ENCODE results near the gene XPR1.

XPR1 gene

GRCh38 chr1:180896161-180896560 lies 264.3 kb downstream of the XPR1 start:
- no peak for DNase-seq

- no peak for DNase-seq
Measured at GRCh38 chr1:180898441-180899219, 266.8 kb downstream of the XPR1 start.

- DNase-seq = no peak
Measured at GRCh38 chr1:180899262-180899661, 267.4 kb downstream of the XPR1 start.

GRCh38 chr1:180901076-180901990 lies 269.5 kb downstream of the XPR1 start:
- no peak for DNase-seq

GRCh38 chr1:180902541-180902940 lies 270.7 kb downstream of the XPR1 start:
- DNase-seq = no peak

GRCh38 chr1:180905927-180906326 lies 274.1 kb downstream of the XPR1 start:
- no peak for DNase-seq

- DNase-seq = no peak
Measured at GRCh38 chr1:180906511-180906910, 274.7 kb downstream of the XPR1 start.

- no peak for DNase-seq
Measured at GRCh38 chr1:180907313-180908055, 275.7 kb downstream of the XPR1 start.

GRCh38 chr1:180908074-180908765 lies 276.4 kb downstream of the XPR1 start:
- no peak for DNase-seq

GRCh38 chr1:180909005-180909414 lies 277.2 kb downstream of the XPR1 start:
- no peak for DNase-seq

- DNase-seq = no peak
Measured at GRCh38 chr1:180909462-180909976, 277.7 kb downstream of the XPR1 start.

- DNase-seq = no peak
Measured at GRCh38 chr1:180911640-180912191, 279.9 kb downstream of the XPR1 start.

GRCh38 chr1:180912211-180912800 lies 280.5 kb downstream of the XPR1 start:
- DNase-seq = no peak

- DNase-seq = no peak
Measured at GRCh38 chr1:180912801-180913565, 281.2 kb downstream of the XPR1 start, which contains the start of gene KIAA1614. Gene KIAA1614 (plus strand): TSS chr1:180912897. CDS start chr1:180913244, 347 bp downstream.

GRCh38 chr1:180915426-180915965 lies 283.7 kb downstream of the XPR1 start:
- no peak for DNase-seq

GRCh38 chr1:180916012-180916770 lies 284.4 kb downstream of the XPR1 start:
- DNase-seq = no peak

- DNase-seq = no peak
Measured at GRCh38 chr1:180916771-180917170, 284.9 kb downstream of the XPR1 start.

GRCh38 chr1:180917306-180918065 lies 285.7 kb downstream of the XPR1 start:
- no peak for DNase-seq

- DNase-seq = no peak
Measured at GRCh38 chr1:180918519-180918918, 286.7 kb downstream of the XPR1 start.
